Measurements from ENCODE around the gene TPPP2.

GRCh38 chr14:21074398-21075272 lies 44.6 kb downstream of the TPPP2 start:
- TF ChIP-seq CTCF (IDR thresholded peaks at IDR 0.05; ENCODE audit: low read length) (no peak), EZH2 (IDR thresholded peaks at IDR 0.05; ENCODE audit: borderline replicate concordance, low read length) (no peak)

Measured in OCI-LY1 (cell line).